GM19467 (cell line): ENCODE measurements around the gene SYCE3.

Experiments used
- ATAC-seq: cut with Tn5 transposase; IDR thresholded peaks from one replicate; pipeline ENCODE4 v1.9.1; 2021; ENCODE audit warnings: mild to moderate bottlenecking, moderate library complexity; ENCODE audit not compliant: unreplicated experiment

SYCE3 gene

GRCh38 chr22:50504369-50505211 is 58.1 kb downstream of the SYCE3 start:
- ATAC-seq: no peak

- ATAC-seq: no peak
Observed at GRCh38 chr22:50503475-50504145, 59.1 kb downstream of the SYCE3 start.

- ATAC-seq: no peak
Observed at GRCh38 chr22:50502628-50503474, 59.9 kb downstream of the SYCE3 start.

GRCh38 chr22:50502096-50502495 is 60.6 kb downstream of the SYCE3 start:
- no peak for ATAC-seq
